H54 (cell line): ENCODE data around the gene SHISAL2B.
A peak's percentile ranks its signal among the peaks of the same experiment; 100 is the strongest.

Experiments
- DNase-seq: peaks from one replicate; pipeline ENCODE4 v3.0.0; 2011; ENCODE audit warnings: low spot score, mixed read lengths; ENCODE audit not compliant: insufficient read length
- FAIRE-seq: peaks from 3 replicates; lab custom pipeline; 2011; peaks lifted over from hg19 to GRCh38; lab: Jason Lieb, UNC
- POLR2A ChIP-seq: IDR thresholded peaks from 2 replicates; pipeline ENCODE4 v1.6.1; 2011; ENCODE audit warnings: low read depth, mild to moderate bottlenecking, low read length

The SHISAL2B gene

GRCh38 chr5:64742821-64743220 lies 52.5 kb downstream of the SHISAL2B start:
- DNase-seq: no peak
- no peak for FAIRE-seq
- TF ChIP-seq POLR2A: no peak

DNA sequence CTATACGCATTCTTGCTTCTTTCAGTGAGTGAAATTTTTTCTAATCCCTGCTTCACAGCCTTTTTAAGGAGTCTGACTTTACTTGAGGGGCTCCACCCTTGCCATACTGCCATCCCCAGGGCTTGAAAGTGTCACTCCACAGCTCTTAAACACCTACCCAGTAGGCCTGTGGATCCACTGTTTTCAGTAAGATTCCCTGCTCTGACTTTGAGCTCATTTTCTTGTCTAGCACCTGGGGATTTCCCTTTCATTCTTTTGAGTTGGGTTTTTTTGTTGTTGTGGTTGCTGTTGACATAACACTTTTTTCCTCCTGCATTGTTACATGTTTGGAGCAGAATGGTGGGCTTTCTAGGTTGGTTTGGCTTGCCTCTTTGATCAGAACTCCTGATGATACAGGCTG lies 54.6 kb downstream of the SHISAL2B start:
- DNase-seq (no peak), FAIRE-seq (no peak)
- no peak for TF ChIP-seq POLR2A

GRCh38 chr5:64746446-64746845 lies 56.1 kb downstream of the SHISAL2B start:
- no peak for DNase-seq
- TF ChIP-seq POLR2A: no peak
- peak; percentile 84 for FAIRE-seq

- DNase-seq (no peak), FAIRE-seq (no peak)
- no peak for TF ChIP-seq POLR2A
Observed at GRCh38 chr5:64749385-64749784, 59.1 kb downstream of the SHISAL2B start.

- FAIRE-seq (peak; percentile 6), DNase-seq (no peak)
- no peak for TF ChIP-seq POLR2A
Observed at GRCh38 chr5:64754066-64754465, 63.8 kb downstream of the SHISAL2B start.

GRCh38 chr5:64758901-64759300 lies 68.6 kb downstream of the SHISAL2B start:
- no peak for TF ChIP-seq POLR2A
- no peak for DNase-seq
- FAIRE-seq: no peak

- no peak for FAIRE-seq
- DNase-seq: no peak
- TF ChIP-seq POLR2A: no peak
Observed at GRCh38 chr5:64759960-64760660, 69.8 kb downstream of the SHISAL2B start.

GRCh38 chr5:64763948-64764503 lies 73.7 kb downstream of the SHISAL2B start:
- no peak for TF ChIP-seq POLR2A
- DNase-seq: no peak

DNA sequence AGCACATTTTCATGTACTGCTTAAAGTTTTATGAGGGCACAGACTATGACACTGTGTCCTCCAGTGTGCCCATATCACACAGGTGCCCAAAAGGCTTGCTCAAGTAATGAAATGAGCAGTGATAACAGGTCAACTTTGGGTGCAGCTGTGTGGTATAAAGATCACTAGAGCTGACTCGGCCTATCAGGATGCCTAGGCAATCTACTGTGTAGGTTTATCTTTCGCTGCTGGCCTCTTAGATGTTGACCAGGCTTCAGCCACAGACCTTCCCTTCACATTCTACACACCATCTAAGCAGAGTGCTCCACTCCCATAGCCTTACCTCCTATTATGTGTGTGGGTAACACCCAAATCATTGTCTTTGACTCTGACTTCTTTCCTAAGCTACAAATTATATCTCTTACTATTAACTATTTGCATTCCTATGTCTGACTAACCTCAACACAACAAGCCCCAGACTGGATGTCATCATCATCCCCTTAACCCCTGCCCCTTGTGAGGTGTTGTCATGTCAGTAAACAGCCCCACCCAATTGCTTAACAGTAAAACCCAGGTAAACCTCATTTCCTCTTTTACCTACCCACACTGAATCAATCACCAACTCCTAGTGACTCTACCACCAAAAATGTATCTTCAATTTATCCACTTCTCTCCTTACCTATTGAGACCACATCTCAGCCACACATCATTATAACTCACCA lies 75.7 kb downstream of the SHISAL2B start:
- no peak for TF ChIP-seq POLR2A
- FAIRE-seq: no peak
- DNase-seq: no peak

More at GRCh38 chr5:64763948-64764503, 73.7 kb downstream of the SHISAL2B start:
- no peak for FAIRE-seq

DNA sequence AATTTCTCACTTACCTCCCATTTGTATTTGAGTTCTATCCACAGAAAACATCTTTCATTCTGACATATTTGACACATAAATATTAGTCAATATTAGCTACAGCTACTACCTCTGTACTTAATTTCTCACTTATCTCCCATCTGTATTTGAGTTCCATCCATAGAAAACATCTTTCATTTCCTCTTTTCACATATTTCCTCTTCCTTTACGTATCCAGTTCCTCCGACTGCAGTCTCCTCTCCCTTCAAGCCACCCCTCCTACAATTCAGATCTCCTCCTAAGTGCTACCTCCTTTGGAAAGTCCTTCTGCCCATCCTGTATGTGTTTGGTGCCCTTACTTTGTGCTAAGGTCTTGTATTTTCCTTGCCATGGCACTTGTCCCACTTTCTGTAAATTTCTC lies 76.6 kb downstream of the SHISAL2B start:
- DNase-seq (no peak), FAIRE-seq (no peak)
- no peak for TF ChIP-seq POLR2A
